DMS 273 (cell line): Measurements from ENCODE around the gene ADAD1.
A peak's percentile ranks its signal among the peaks of the same experiment; 100 is the strongest.
"Not testable (repeated sequence)": the region's sequence is repeated elsewhere in the genome, so short reads cannot be mapped to it uniquely, and the experiment has no call there.

Experiments used
- DNase-seq: peaks from one replicate; lab custom pipeline; 2025; ENCODE audit not compliant: unreplicated experiment; lab: John Stamatoyannopoulos, UW

The ADAD1 gene

DNA sequence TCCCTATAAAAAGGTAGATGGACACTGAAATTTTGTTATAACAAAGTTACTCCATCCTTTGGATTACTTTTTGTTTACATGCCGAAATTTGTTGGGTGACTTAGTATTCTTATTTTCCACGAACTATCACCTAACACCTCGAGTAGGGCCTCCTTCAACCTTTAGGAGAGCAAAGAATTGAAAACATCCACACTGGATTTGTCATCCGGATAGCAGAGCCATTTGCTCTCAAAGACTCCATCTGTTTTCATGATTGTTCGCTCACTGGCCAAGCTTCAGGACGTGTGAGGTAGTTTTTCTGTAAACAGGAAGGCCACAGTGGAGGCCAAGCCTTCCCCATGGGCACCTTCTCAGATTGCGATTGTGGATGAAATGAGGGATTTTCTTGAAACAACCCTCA is at the start of gene ADAD1:
Gene ADAD1, plus strand, starts transcription at position 301 of the 400 bp plus-strand sequence. CDS start 1,059 bp downstream, outside the sequence.
- DNase-seq: no peak

DNA sequence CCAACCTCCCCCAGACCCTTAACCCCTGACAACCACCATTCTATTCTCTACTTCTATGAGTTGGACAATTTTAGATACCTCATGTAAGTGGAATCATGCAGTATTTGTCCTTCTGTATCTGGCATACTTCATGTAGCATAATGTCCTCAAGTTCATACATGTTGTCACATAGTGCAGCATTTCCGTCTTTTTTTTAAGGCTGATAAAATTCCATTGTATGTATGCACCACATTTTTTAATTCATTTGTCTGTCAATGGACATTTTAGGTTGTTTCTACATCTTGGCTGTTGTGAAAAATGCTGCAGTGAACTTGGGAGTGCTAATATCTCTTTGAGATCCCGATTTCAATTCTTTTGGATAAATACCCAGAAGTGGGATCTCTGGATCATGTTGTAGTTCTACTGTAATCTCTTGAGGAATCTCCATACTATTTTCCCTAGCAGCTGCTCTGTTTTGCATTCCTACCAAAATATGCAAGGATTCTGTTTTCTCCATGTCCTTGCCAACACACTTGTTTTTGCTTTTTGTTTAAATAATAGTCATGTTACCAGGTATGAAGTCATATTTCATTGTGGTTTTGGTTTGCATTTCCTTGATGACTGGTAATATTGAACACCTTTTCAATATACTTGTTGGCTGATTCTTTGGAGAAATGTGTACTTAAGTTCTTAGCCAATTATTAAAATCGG is 48.8 kb upstream of the ADAD1 start:
- DNase-seq: no peak

DNA sequence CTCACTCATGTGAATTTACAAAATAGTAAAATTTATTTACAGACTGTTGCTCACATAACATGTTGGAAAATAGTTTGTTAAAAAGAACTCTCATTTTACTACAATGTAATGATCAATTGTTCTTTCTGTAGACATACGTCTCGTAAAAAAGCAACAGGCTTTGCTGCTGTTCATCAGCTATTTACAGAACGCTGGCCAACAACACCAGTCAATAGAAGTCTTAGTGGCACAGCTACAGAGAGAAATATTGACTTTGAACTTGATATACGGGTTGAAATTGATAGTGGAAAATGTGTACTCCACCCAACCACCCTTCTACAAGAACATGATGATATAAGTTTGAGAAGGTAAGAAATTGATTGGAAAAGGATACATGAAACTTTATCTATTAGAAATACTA is 47.6 kb upstream of the ADAD1 start:
- DNase-seq: no peak

DNA sequence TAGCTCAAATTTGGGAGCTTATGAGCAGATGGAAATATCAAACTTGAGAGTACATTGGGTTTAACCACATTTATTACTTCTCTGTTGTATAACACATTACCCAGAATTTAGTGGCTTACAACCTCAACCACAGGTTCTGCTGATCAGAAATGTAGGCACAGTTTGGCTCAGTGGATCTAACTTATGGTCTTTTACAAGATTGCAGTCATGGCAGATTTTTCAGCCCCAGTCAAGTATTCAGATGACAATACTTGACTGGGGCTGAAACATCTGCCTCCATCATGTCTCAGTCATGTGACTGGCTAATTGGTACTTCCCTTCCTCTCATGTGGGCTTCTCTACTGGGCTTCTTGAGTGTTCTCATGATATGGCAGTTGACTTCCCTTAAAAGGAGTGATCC is 44.0 kb upstream of the ADAD1 start:
- DNase-seq: no peak

DNA sequence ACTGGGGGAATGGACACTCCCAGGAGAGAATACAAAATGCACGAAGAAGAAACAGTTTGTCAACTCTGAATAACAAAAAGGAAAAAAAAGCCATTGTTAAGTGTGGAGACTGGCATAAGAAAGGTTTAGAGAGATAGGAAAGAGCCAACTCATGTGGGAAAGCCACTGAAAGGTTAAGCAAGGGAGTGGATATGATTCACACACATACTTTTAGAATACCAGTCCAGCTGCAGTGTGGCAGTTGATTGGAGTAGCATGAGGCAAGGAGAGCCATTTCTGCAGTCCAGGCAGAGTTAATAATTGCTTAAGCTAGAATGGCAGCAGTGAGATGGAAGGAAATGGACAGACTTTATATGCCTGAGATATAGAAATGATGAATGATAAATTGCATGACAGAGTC is 36.9 kb upstream of the ADAD1 start:
- DNase-seq: no peak

DNA sequence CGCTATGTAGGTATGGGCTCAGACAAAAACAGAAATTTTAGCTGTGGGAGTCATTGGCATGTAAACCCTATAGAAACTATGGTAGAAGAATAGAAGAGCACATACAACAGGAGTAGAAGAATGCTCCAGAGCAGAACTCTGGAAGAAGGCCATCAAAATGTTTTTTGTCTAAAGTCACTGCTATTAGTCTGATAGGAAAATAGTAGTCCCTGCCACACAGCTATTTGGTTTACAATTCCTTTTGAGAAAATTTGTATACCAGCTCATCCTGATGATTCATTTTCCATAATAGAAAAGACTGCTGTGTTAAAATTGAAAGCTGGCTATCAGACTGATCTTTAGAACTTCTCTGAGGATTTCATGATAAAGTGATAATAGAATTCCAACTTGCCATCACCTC is 32.8 kb upstream of the ADAD1 start:
- DNase-seq: no peak

DNA sequence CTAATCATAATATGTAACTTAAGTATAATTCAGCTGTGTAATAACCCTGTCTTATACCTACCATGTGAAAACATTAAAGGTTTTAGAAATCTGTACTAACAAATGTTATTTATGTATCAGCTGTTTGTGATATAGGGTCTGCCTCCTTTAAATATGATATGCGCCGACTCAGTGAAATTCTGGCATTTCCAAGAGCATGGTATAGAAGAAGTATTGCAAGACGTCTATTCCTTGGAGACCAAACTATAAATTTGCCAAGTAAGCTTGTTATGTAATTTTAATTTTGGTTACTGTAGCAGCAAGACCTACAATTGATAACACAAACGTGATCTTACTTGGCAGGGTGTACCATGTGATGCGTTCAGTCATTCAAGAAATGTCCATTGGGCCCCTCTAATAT is 32.3 kb upstream of the ADAD1 start:
- DNase-seq: no peak

DNA sequence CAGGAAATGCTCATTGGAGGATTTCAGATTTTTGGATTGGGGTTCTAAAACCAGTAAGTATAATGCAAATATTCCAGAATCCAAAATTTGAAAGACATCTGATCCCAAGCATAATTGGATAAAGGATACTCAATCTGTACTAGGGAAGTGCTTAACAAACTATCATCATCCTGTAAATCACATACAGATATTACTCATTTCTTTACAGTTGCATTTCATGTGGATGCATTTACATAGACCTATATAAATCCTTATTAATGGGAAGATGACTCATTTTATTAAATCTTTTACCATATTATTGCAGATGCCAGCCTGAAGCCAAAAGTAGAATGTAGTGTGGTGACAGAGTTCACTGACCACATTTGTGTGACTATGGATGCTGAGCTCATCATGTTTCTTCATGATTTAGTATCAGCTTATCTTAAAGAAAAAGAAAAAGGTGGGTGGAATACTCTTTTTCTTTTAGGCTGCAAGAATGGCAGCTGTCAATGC is 22.4 kb upstream of the ADAD1 start:
- no peak for DNase-seq

DNA sequence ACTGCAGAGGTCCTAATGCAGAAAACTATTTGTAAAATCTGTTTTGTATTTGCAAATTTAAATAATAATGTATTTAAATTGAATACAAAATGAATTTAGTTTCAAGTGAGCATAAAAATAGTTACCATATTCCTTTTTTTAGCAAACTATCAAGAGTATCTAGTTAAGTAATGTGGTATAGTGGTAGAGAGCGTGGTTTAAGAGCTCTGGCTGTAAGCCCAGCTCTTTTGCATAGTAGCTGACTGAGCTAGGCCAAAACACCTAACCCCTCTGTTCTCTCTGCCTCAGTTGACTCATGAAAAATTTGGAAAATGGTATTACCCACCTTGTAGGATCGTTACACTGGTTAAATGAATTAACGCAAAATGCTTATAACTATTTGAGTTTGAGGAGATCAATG is 18.1 kb upstream of the ADAD1 start:
- no peak for DNase-seq

DNA sequence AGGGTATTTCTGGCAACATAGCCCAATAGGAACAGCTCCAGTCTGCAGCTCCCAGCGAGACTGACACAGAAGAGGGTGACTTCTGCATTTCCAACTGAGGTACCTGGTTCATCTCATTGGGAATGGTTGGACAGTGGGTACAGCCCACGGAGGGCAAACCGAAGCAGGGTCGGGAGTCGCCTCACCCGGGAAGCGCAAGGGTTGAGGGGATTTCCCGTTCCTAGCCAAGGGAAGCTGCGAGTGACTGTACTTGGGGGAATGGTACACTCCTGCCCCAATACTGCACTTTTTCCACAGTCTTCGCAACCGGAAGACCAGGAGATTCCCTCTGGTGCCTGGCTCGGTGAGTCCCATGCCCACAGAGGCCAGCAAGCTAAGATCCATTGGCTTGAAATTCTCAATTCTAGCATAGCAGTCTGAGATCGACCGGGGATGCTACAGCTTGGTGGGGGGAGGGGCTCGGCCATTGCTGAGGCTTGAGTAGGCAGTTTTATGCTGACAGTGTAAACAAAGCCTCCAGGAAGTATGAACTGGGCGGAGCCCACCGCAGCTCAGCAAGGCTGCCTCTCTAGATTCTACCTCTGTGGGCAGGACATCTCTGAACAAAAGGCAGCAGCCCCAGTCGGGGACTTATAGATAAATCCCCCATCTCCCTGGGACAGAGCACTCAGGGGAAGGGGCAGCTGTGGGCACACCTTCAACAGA is 14.0 kb upstream of the ADAD1 start:
- no peak for DNase-seq

DNA sequence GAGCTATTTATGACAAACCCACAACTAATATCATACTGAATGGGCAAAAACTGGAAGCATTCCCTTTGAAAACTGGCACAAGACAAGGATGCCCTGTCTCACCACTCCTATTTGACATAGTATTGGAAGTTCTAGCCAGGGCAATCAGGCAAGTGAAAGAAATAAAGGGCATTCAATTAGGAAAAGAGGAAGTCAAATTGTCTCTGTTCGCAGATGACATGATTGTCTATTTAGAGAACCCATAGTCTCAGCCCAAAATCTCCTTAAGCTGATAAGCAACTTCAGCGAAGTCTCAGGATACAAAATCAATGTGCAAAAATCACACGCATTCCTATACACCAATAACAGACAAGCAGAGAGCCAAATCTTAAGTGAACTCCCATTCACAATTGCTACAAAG is 10.0 kb upstream of the ADAD1 start:
- not testable (repeated sequence) for DNase-seq

DNA sequence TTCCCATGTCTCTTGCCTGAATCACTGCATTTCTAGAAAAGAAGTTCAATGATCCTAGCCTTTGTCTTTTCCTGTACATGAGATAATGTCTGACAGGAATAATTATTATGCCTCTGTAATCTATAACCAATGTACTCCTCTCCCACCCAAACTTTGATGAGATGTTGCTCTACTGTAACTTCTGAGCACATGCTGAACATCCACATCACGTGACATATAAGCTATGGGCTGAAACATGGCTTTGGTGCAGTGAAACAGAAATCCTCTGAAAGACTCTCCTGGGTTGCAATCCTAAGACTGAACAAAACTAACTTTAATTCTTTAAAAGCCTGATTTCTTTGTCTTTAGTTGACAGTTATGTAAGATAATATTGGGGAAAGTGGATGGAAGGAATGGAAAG is 1.5 kb upstream of the ADAD1 start:
- DNase-seq: no peak

DNA sequence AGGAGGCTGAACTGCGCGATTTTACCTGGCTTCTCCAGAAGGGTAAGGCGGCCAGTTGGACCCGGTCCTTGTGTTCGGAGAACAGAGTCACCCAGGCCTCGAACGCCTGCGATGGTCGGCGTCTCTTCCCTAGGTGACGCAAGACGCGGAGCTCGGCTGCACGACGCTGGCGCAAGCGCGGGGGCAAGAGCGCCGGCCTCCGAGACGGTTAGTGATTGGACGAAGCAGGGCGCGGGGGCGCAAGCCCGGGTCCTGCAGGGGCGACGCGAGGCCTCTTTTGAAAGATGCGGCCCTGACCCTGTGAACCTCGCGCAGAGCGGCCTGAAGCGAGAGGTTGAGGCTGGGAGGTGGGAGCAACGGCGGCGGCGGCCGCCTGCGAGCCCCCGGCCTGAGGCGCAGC is 428 bp downstream of the ADAD1 start:
- no peak for DNase-seq

DNA sequence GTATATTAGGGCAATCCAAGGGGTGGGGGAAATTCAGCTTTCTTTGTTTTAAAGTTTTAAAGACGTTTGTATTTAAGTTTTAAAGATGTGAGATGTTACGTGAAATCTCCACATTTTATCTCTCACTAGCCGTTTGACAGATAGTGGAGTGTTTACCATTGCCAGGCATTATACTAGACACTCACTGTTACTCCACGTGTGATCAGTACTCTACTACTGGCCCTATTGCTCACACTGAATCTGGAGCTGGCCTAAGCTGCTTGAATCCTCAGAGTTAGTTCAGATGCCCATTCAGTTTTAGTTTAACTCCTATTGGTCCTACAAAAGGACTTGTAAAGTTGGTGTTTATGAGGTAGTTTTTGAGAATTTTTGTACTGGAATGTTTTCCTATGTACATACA is 4.5 kb downstream of the ADAD1 start:
- DNase-seq: no peak

DNA sequence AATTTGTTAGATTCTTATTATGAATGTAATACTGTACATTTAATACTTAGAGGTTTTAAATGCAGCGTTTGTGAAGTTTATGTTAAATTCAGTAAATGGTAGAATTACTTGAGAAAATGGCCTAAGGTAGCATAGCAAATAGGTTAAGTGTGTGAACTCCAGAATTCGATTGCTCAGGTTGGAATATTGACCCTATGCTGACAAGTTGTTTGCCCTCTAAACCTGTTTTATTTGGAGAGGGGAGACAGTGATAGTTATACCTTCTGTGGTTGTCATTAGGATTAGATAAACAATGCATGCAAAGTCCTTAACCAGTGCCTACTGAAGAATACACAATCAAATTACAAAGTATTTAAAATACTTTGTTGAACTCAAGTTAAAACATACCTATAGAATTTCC is 5.4 kb downstream of the ADAD1 start:
- no peak for DNase-seq

DNA sequence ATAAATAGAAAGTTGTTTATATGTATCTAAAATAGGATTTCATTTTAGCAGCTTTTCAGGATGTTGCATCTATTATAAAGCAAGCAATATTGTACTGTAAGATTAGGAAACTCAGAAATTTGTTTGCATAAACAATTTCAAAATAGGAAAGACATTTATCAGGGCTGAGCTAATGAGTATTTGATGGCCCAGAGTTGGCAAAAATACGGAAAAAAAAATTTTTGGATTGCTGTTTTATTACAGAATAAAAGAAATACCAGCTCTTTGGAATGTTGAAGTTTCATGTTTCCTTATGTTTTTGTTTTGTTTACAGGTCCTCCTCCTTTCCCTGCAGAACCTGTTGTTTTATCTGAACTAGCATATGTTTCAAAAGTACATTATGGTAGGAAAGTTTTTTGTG is 14.5 kb downstream of the ADAD1 start:
- no peak for DNase-seq

DNA sequence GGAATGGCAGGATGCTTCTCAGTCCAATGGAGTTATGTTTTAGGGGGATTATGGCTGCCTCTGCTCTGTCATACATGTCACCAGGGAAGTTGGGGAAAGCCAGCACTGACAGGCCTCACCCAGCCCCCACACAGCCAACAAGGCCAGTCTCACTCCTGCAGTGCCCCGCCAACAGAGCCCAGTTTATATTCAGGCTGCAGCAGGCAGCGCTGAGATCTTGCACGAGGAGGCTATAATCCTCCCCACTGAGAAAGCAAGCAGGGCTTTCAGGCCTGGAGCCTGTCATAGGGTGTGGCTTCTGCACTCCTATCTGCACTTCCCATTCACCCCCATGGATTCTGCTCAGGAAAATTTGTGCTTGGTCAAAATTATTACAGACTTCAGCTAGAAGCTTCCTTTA is 25.1 kb downstream of the ADAD1 start:
- DNase-seq: no peak

DNA sequence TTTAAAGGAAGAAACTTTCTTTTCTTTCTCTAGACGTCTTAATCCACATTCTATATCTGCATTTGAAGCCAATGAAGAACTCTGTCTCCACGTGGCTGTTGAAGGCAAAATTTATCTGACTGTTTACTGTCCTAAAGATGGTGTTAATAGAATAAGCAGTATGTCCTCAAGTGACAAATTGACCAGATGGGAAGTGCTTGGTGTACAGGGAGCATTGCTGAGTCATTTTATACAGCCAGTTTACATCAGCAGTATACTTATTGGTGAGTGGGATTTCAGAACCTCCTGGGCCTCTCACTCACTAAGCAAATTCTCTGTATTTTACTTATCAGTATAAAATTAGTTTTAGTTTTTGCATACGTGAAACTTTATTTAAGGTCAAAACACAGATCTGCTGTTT is 33.7 kb downstream of the ADAD1 start:
- peak; percentile 31 for DNase-seq

DNA sequence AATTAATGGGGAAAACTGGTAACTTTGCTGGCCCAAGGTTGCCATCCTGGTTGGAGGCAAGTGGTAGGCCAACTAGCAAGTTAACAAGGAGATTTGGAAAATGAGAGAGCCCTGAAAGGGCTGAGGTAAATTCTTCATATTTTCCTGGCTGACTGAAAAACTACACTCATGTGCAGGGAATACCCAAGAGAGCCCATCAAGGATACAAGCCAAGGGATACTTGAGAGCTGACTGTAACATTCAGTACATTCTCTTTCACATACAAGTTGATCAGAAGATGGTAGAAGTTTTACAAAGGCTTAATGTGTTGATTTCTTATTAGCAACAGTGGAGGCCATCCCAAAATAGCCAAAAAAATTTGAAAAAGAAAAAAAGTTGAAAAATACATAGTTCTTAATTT is 44.4 kb downstream of the ADAD1 start:
- no peak for DNase-seq

DNA sequence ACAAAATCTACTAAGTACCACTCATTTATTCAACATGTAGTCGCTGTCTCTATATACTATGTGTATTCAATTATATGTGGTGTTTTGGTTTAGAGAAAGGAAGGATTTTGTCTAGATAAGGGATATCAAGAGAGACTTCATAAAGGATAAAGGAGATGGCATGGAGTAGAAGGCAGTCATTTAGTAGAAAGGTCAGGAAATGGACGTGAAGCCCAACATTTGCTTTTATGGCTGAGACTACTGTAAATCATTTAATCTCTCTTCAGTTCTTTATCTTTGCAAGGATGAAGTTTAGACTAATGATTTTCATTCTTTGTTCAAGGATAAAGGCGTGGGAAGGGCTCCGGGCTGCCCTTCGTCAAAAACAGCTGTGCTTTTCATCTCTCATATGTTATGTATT is 52.5 kb downstream of the ADAD1 start:
- no peak for DNase-seq

DNA sequence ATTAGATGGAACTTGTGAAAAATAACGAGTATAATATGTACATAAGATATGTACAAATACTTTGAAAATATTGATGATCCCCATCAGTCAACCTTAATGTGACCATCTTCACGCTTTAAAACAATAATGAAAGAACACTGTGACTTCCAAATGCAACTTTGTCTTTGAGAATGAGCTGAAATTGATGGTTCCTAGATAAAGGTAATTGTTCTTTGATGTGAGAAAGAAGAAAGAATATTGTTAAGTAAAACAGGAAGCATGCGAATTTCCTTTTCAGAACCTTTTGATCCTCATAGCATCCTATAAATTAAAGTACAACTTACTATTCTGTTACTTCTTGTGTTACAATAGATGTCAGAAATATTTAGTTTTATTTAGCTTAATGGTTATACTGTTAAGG is 55.5 kb downstream of the ADAD1 start:
- DNase-seq: no peak

DNA sequence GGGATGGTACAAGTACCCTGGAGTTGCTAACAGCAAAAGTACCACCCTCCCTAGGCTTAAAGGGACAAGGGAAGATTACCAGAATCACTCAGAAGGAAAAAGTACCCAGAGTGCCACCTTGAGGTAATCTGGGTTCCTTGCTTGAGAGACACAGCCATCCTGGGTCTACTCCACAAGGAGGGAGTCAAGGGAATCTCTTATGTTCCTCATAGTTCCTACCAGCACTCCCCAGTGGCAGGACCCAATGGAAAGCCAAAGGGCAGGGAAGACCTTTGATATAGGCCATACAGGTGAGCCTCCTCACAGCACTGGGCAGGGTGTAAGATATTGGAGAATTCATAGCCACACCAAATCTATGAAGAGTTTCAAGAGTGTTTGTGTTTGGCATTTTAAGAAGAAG is 72.0 kb downstream of the ADAD1 start:
- DNase-seq: peak; percentile 50
